T-helper 2 cell treated with Interferon-gamma antibody and Interleukin-4, amounts not matched to agents 5 μg/mL and 100 μg/mL, for 36 hours (primary cell): ENCODE data around the gene LCLAT1.

Source experiments
- DNase-seq: peaks from one replicate; pipeline ENCODE4 v3.0.0; 2021; ENCODE audit warnings: low spot score
- H3K27ac Mint-ChIP-seq: one replicate; pipeline ENCODE4 v1.8.0; 2021; ENCODE audit warnings: mild to moderate bottlenecking, mixed read lengths
- H3K27me3 Mint-ChIP-seq: one replicate; pipeline ENCODE4 v1.8.0; 2021; ENCODE audit warnings: low read depth, mixed read lengths
- H3K36me3 Mint-ChIP-seq: one replicate; pipeline ENCODE4 v1.8.0; 2021; ENCODE audit warnings: low read depth, mixed read lengths
- H3K4me1 Mint-ChIP-seq: one replicate; pipeline ENCODE4 v1.8.0; 2021; ENCODE audit warnings: low read depth, mixed read lengths
- H3K4me3 Mint-ChIP-seq: one replicate; pipeline ENCODE4 v1.8.0; 2022; ENCODE audit warnings: mild to moderate bottlenecking, moderate library complexity, mixed read lengths
- H3K9me3 Mint-ChIP-seq: one replicate; pipeline ENCODE4 v1.8.0; 2021; ENCODE audit warnings: mixed read lengths

Gene LCLAT1

DNA sequence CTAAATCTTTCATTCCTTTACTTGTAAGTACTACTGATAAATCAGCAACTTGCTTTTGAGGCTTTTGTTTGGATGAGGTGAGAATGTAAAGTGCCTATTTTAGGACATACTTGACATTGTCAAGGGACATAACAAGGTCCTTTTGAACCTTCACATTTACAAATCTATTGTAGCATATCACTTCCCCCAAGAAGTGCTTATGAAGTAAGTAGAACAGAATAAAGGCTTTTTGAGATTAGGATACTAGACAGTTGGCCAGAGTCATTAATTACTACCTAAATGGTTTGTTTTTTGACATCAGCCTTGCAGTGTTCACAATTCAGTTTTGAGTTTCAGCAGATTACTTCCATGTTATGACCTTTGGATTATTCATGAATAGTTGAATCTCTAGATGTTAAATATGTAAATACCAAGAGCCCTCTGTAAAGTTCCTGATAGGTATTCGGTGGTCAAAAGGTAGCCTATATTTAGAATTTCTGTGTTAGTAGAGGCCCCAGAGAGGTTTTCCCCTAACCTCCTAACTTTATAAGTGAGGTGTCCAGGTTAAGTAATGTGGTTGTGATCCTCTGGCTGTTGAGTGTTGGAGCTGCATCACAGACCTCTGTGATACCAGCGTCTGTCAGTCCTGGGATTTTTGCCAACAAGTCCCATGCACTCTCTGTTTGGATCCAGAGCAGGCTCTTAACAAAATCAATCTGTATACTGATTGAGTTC, 67.2 kb downstream of the LCLAT1 start:
- no peaks in the 10 kb centered on the region for H3K27me3 Mint-ChIP-seq
- H3K4me3 Mint-ChIP-seq = no peak overlapping the region
- peaks cover 26% of the 10 kb centered on the region for H3K9me3 Mint-ChIP-seq
- no peaks in the 10 kb centered on the region for H3K4me1 Mint-ChIP-seq
- peaks cover 16% of the 10 kb centered on the region for H3K36me3 Mint-ChIP-seq
- no peak overlapping the region for H3K27ac Mint-ChIP-seq
- no peak for DNase-seq

DNA sequence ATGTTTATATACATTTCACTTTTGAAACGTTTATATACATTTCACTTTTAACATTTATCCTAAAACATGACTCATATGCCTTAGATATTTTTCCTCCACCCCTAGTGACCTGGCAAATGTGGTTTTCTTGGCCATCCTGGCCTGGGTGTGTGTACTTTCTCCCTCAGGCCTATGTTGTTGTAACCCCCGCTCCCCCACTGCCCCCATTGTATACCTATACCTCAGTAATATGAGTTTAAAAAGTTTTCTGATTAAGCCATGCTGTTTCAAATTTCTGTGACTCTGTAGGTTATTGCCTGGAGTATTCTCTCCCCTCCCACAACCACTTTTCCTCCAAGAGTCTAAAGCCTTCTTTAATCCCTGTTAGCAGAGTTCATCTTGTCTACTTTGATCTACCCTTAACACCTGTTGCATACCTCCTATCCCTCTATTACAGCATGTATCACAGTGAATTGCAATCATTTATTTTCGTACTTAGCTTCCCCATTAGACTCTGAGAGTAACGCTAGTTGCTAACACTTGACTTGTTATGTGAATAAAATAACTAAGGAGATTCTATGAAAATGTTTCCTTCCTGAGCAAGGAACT, 67.9 kb downstream of the LCLAT1 start:
- peaks cover 31% of the 10 kb centered on the region for H3K9me3 Mint-ChIP-seq
- H3K27me3 Mint-ChIP-seq = no peaks in the 10 kb centered on the region
- H3K27ac Mint-ChIP-seq = no peak overlapping the region
- DNase-seq = no peak
- peaks cover 21% of the 10 kb centered on the region for H3K36me3 Mint-ChIP-seq
- no peaks in the 10 kb centered on the region for H3K4me1 Mint-ChIP-seq
- H3K4me3 Mint-ChIP-seq = no peak overlapping the region

DNA sequence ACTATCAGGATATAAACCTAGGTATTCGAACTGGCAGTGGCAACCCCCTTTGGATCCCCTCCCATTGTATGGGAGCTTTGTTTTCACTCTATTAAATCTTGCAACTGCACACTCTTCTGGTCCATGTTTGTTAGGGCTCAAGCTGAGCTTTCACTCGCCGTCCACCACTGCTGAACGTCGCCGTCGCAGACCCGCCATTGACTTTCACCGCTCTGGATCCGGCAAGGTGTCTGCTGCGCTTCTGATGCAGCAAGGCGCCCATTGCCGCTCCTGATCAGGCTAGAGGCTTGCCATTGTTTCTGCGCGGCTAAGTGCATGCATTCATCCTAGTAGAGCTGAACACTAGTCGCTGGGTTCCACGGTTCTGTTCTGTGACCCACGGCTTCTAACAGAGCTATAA, 69.1 kb downstream of the LCLAT1 start:
- Mint-ChIP-seq H3K27ac (no peak overlapping the region), H3K27me3 (no peaks in the 10 kb centered on the region), H3K4me1 (no peaks in the 10 kb centered on the region), H3K4me3 (no peak overlapping the region), H3K36me3 (peaks cover 25% of the 10 kb centered on the region), H3K9me3 (peaks cover 32% of the 10 kb centered on the region)
- no peak for DNase-seq

DNA sequence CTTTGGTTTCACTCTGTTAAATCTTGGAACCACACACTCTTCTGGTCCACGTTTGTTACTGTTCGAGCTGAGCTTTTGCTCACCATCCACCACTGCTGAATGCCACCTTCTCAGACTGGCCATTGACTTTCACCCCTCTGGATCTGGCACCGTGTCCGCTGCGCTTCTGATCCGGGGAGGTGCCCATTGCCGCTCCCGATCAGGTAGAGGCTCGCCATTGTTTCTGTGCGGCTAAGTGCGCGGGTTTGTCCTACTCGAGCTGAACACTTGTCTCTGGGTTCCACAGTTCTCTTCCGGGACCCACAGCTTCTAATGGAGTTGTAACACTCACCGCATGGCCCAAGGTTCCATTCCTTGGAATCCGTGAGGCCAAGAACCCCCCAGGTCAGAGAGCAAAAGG, 72.8 kb downstream of the LCLAT1 start:
- Mint-ChIP-seq H3K9me3 (peaks cover 32% of the 10 kb centered on the region), H3K36me3 (peaks cover 29% of the 10 kb centered on the region), H3K27me3 (no peaks in the 10 kb centered on the region), H3K4me3 (no peak overlapping the region), H3K27ac (no peak overlapping the region), H3K4me1 (no peaks in the 10 kb centered on the region)
- no peak for DNase-seq

DNA sequence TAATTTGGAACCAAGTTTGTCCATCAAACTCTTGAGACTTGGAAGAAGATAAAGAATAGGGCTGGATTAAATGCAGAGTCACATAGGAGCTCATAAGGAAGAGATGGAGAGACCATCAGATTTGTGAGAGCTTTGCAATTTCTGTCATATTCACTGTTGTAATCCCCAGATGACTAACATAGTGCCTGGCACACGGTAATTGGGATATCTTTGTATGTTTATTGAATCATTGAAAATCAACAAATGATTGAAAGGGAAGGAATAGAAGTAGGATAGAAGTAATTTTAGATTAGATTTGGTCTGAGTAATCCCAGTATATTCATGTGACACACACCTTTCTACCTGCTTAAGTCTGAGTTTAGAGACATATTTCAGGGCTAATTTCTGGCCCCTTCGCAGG, 75.4 kb downstream of the LCLAT1 start:
- DNase-seq = no peak
- Mint-ChIP-seq H3K27ac (no peak overlapping the region), H3K4me3 (no peak overlapping the region), H3K27me3 (no peaks in the 10 kb centered on the region), H3K9me3 (peaks cover 22% of the 10 kb centered on the region), H3K36me3 (peaks cover 27% of the 10 kb centered on the region), H3K4me1 (peaks cover 1% of the 10 kb centered on the region)

DNA sequence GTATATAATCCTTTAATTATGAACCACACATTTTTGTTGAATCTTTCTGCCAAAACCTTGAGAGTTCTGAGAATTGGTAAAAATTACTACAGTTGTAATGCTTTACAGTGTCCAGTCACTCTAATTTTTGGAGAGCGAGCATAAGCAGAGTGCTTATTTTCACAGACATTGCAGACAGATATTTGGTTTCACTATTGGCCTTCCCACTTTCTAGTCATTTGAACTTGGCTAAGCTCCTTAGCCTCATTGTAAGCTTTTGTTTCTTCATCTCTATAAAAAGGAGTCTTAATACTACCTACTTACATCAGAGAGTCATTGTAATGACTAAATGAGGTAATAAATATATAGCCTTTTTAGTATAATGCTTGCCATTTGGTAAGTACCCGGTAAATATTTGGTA, 80.4 kb downstream of the LCLAT1 start:
- no peak overlapping the region for H3K4me3 Mint-ChIP-seq
- no peaks in the 10 kb centered on the region for H3K9me3 Mint-ChIP-seq
- no peak overlapping the region for H3K27ac Mint-ChIP-seq
- H3K36me3 Mint-ChIP-seq = peaks cover 7% of the 10 kb centered on the region
- DNase-seq = no peak
- H3K27me3 Mint-ChIP-seq = no peaks in the 10 kb centered on the region
- H3K4me1 Mint-ChIP-seq = peaks cover 2% of the 10 kb centered on the region

DNA sequence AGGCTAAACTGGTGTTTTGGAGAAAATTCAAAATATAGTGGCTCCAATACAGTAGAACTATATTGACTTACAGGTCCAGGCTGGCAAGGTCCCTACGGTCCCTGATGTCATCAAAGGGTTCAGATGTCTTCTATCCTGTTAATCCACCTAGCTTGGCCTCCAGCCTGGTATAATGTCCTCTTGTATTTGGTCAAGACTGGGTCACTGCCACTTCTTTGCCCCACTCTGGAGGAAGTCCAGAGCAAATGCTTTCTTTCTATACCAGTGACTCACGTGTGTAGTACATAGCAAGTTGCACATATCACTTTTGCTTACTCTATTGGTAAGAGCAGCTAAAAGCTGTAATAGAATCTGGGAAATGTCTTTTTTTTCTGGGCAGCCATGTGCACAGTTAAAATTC, 80.8 kb downstream of the LCLAT1 start:
- H3K4me1 Mint-ChIP-seq = peaks cover 2% of the 10 kb centered on the region
- no peaks in the 10 kb centered on the region for H3K9me3 Mint-ChIP-seq
- H3K27me3 Mint-ChIP-seq = no peaks in the 10 kb centered on the region
- H3K4me3 Mint-ChIP-seq = no peak overlapping the region
- no peak for DNase-seq
- no peak overlapping the region for H3K27ac Mint-ChIP-seq
- H3K36me3 Mint-ChIP-seq = peaks cover 8% of the 10 kb centered on the region

DNA sequence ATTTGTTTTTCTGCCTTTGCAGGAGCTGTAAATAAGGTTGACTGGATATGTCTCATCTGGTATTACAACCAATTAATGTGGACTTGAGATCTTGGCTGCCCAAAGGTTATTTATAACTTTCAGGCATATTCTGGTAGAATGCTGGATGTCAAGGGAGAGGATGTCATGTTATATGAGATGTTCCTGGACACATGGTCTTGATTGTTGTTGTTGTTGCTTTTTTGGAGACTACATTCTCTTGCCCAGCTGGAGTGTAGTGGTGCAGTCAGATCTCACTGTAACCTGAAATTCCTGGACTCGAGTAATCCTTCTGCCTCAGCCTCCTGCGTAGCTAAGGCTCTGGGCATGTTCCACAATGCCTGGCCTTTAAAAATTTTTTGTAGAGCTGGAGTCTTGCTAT, 83.3 kb downstream of the LCLAT1 start:
- peaks cover 5% of the 10 kb centered on the region for H3K9me3 Mint-ChIP-seq
- H3K27me3 Mint-ChIP-seq = no peaks in the 10 kb centered on the region
- H3K4me1 Mint-ChIP-seq = peaks cover 2% of the 10 kb centered on the region
- H3K36me3 Mint-ChIP-seq = peaks cover 26% of the 10 kb centered on the region
- H3K27ac Mint-ChIP-seq = no peak overlapping the region
- no peak for DNase-seq
- H3K4me3 Mint-ChIP-seq = no peak overlapping the region

DNA sequence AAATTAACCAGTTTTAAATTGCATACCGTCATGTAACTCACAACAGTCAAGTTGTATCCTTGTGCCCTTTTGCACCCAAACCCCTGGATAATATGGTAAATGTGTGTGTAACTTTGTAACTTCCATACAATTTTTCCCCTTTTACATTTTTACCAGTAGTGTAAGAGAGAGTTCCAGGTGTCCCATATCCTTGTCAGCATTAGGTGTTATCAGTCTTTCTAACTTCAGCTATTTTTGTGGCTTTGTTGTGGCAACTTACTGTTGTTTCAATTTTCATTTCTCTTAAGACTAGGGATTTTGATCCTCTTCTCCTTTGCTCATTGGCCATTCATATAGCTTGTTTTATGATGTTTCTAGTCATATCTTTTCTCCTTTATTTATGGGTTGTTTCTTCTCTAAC, 94.6 kb downstream of the LCLAT1 start:
- H3K9me3 Mint-ChIP-seq = peaks cover 8% of the 10 kb centered on the region
- peaks cover 16% of the 10 kb centered on the region for H3K36me3 Mint-ChIP-seq
- no peak for DNase-seq
- no peak overlapping the region for H3K4me3 Mint-ChIP-seq
- no peaks in the 10 kb centered on the region for H3K27me3 Mint-ChIP-seq
- peaks cover 8% of the 10 kb centered on the region for H3K4me1 Mint-ChIP-seq
- no peak overlapping the region for H3K27ac Mint-ChIP-seq

DNA sequence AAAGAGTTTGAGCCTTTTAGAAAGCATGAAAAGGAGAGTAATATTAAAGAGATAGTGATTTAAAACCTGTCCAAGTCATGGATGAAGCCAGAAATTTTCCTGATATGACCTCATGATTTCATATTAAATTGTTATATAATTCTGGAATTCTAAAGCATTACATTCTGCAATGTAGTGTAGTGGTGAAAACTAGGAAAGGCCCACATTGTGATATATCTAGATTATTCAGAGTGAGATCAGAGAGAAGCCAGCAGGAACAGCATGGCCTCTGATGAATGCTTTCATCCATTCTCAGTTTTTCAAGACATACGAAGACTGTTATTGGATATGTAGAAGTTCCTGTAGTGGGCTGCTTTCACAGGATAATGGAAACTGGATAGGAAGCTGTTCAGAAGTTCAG, 98.8 kb downstream of the LCLAT1 start:
- Mint-ChIP-seq H3K4me3 (no peak overlapping the region), H3K27ac (no peak overlapping the region), H3K36me3 (peaks cover 10% of the 10 kb centered on the region), H3K9me3 (peaks cover 3% of the 10 kb centered on the region), H3K4me1 (peaks cover 8% of the 10 kb centered on the region), H3K27me3 (no peaks in the 10 kb centered on the region)
- DNase-seq = no peak

DNA sequence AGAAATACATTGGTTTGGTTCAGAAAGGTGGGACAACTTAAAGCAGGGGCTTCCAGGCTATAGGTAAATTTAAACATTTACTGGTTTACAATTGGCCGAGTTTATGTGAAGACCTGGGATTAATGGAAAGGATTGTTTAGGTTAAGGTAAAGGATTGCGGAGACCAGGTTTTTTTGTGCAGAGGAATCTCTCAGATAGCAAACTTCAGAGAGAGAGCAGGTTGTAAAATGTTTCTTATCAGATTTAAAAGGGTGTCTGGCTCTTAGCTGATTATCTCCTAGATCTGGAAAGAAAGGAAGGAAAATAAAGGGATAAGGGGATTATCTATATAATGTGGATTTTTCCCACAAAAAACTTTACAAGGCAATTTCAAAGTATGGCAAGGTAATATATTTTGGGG, 101.3 kb downstream of the LCLAT1 start:
- Mint-ChIP-seq H3K36me3 (peaks cover 8% of the 10 kb centered on the region), H3K9me3 (peaks cover 3% of the 10 kb centered on the region), H3K4me1 (no peaks in the 10 kb centered on the region), H3K4me3 (no peak overlapping the region), H3K27me3 (no peaks in the 10 kb centered on the region), H3K27ac (no peak overlapping the region)
- no peak for DNase-seq

DNA sequence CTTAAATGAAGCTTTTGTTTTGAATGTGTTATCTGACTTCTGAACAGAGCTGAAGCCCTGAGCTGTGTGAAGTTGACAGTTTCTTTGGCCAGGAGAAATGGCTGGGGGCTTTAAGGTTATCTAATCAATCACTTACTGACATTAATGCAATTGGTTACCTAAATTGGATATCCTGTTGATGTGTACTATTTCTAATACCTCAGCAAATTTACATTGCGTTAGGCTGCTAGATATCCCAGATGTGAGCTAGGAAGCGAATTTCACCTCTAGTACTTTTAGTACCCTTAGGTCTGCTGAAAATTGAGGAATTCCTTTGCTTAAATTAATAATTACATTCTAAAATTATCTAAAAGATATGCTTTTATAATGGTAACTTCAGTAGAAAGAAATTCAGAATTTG, 102.0 kb downstream of the LCLAT1 start:
- Mint-ChIP-seq H3K4me1 (no peaks in the 10 kb centered on the region), H3K27me3 (no peaks in the 10 kb centered on the region), H3K4me3 (no peak overlapping the region), H3K36me3 (peaks cover 8% of the 10 kb centered on the region), H3K27ac (no peak overlapping the region), H3K9me3 (peaks cover 3% of the 10 kb centered on the region)
- no peak for DNase-seq

DNA sequence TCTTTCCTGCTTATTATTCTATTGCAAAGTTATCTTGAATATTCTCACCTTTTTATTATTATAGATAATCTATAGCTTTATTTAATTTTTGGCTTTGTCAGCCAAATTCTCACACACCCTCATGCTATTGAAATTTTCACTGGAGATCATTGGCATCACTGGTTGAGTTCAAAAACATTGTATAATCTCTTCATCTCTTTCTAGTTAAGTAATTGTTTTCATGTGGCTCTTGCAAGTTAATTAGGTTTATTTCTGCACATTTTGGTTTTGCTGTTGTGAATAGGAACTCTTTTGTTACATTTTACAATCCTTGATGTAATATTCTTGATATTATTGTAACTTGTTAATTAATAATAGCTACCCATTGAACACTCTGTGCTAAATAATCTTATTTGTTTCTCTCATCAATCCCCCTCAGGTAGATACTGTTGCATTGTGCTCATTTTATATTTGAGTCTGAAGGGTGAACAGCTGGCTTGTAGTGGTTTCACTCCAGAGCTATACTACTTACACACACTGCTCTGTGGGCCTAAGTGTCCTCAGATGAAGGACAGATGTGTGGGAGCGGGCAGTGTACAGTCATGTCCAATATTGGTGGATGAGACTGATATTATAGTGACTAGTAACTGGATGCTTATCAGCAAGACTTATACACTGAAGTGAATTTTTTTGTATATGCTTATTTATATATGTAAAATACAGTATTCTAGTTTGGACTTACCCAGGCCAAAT, 112.7 kb downstream of the LCLAT1 start:
- Mint-ChIP-seq H3K9me3 (no peaks in the 10 kb centered on the region), H3K4me3 (no peak overlapping the region)

DNA sequence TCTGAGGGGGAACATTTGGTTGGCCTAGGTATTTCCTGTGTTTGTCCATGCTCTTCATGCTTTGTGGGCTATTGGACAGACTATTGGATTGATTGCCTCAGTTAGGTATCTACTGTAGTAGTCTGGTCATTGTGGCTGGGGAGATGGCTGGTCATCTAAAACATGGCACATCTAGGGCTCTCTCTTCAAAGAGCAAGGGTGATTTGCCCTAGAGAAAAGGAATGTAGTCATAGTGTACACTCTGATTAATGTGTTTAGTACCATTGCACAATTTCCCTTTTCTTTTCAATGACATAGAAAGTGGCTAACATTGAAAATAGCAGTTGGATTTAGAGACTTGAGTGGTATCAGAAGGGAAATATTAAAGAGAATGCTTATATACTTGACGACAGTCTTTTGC, 114.3 kb downstream of the LCLAT1 start:
- DNase-seq = no peak
- H3K27me3 Mint-ChIP-seq = no peaks in the 10 kb centered on the region
- peaks cover 7% of the 10 kb centered on the region for H3K36me3 Mint-ChIP-seq
- no peak overlapping the region for H3K27ac Mint-ChIP-seq
- H3K4me1 Mint-ChIP-seq = peaks cover 4% of the 10 kb centered on the region
- H3K4me3 Mint-ChIP-seq = no peak overlapping the region
- H3K9me3 Mint-ChIP-seq = no peaks in the 10 kb centered on the region

More for the DNA sequence above, 112.7 kb downstream of the LCLAT1 start:
- DNase-seq = no peak
- peaks cover 7% of the 10 kb centered on the region for H3K36me3 Mint-ChIP-seq
- H3K27me3 Mint-ChIP-seq = no peaks in the 10 kb centered on the region
- no peak overlapping the region for H3K27ac Mint-ChIP-seq
- peaks cover 1% of the 10 kb centered on the region for H3K4me1 Mint-ChIP-seq
